Fibroblast of lung (primary cell): ENCODE results near the gene EPB41L5. TPM values are rescaled to one million over a fixed set of nuclear protein-coding genes. Genes with fewer than 3 reads are reported as not detected.

ENCODE experiments used
- DNase-seq, 2 donors: peaks; one replicate each; pipeline versions ENCODE4 v3.0.0 to v3.0.0-alpha.2; 2010; ENCODE audit warnings: low read depth in 2 of 2
- H2AFZ ChIP-seq: 2 replicates; pipeline ENCODE4 v1.5.1; 2012; ENCODE audit warnings: low read length, control low read depth, inconsistent platforms
- H3K27ac ChIP-seq: 2 replicates; pipeline ENCODE4 v1.5.1; 2011; ENCODE audit warnings: low read length, control low read depth; ENCODE audit not compliant: insufficient read depth
- H3K27me3 ChIP-seq: 2 replicates; pipeline ENCODE4 v1.5.1; 2011; ENCODE audit warnings: mild to moderate bottlenecking, low read length; ENCODE audit not compliant: control insufficient read depth, insufficient read depth
- H3K36me3 ChIP-seq: 2 replicates; pipeline ENCODE4 v1.5.1; 2011; ENCODE audit warnings: low read length; ENCODE audit not compliant: control insufficient read depth, insufficient read depth
- H3K4me1 ChIP-seq: 2 replicates; pipeline ENCODE4 v1.5.1; 2011; ENCODE audit warnings: low read length; ENCODE audit not compliant: control insufficient read depth, insufficient read depth; ENCODE audit errors: extremely low read depth
- H3K4me2 ChIP-seq: 2 replicates; pipeline ENCODE4 v1.5.1; 2011; ENCODE audit warnings: low read length, control low read depth; ENCODE audit not compliant: insufficient read depth; ENCODE audit errors: extremely low read depth
- H3K4me3 ChIP-seq, 4 experiments: fragments of 200-600 bp in 1 of 4; sonication (generic) in 1 of 4; replicated peaks in 1 of 4; 2 replicates each; pipeline ENCODE4 v1.5.1; 2011 to 2016; ENCODE audit warnings: low read length in 4 of 4, low read depth in 3 of 4, mild to moderate bottlenecking in 3 of 4, control low read depth in 2 of 4, inconsistent platforms in 1 of 4, mixed read lengths in 1 of 4; ENCODE audit not compliant: insufficient read depth in 1 of 4; ENCODE audit errors: control extremely low read depth in 1 of 4
- H3K79me2 ChIP-seq: 2 replicates; pipeline ENCODE4 v1.5.1; 2012; ENCODE audit warnings: mild to moderate bottlenecking, low read length, inconsistent platforms; ENCODE audit not compliant: control insufficient read depth, insufficient read depth
- H3K9ac ChIP-seq: 2 replicates; pipeline ENCODE4 v1.5.1; 2011; ENCODE audit warnings: mild to moderate bottlenecking, low read length, control low read depth; ENCODE audit not compliant: insufficient read depth
- H3K9me3 ChIP-seq: 2 replicates; pipeline ENCODE4 v1.5.1; 2012; ENCODE audit warnings: low read depth, low read length; ENCODE audit not compliant: control insufficient read depth, insufficient read depth
- H4K20me1 ChIP-seq: 2 replicates; pipeline ENCODE4 v1.5.1; 2011; ENCODE audit warnings: low read length; ENCODE audit not compliant: control insufficient read depth, insufficient read depth; ENCODE audit errors: extremely low read depth
- EZH2 ChIP-seq: IDR thresholded peaks from 2 replicates; pipeline ENCODE4 v1.5.1; 2012; ENCODE audit warnings: low read length, control low read depth, mild to moderate bottlenecking; ENCODE audit errors: missing control alignments
- polyA plus RNA-seq, 2 donors: library from polyadenylated mRNA; depleted of rRNA in 1 of 2; stranded (reverse) in 1 of 2; unstranded in 1 of 2; fragments of >200 nt; gene quantifications; 2 replicates each; pipeline ENCODE4 v1.2.1, GENCODE V29; 2011 to 2012; ENCODE audit warnings: missing spikeins in 1 of 2
- total RNA-seq: library from RNA; depleted of rRNA; stranded (reverse); fragments of >200 nt; gene quantifications from 2 replicates; pipeline ENCODE4 v1.2.1, GENCODE V29; 2014
- TF ChIP-seq, protein P1 (sequence below), 2 donors: IDR thresholded peaks in 1 of 2; conservative IDR thresholded peaks in 1 of 2; 1 replicate in 1 of 2; 2 replicates in 1 of 2; pipeline ENCODE4 v1.5.1; 2011 to 2012; ENCODE audit warnings: low read length in 2 of 2, control low read depth in 1 of 2, inconsistent platforms in 1 of 2, low read depth in 1 of 2, mild to moderate bottlenecking in 1 of 2

Gene EPB41L5
- total and polyA plus RNA-seq, 2 donors (not counting 1 experiment from before 2014, with no cell fraction given), result 10.6 to 16.2 TPM

GRCh38 chr2:120148229-120148628 is 135.4 kb downstream of the EPB41L5 start:
- no peaks in the 10 kb centered on the region for H3K4me1 ChIP-seq
- H3K9me3 ChIP-seq, result no peaks in the 10 kb centered on the region
- H2AFZ ChIP-seq, result no peak overlapping the region
- H3K36me3 ChIP-seq, result no peaks in the 10 kb centered on the region
- no peaks in the 10 kb centered on the region for H3K27me3 ChIP-seq
- no peak for DNase-seq
- no peak overlapping the region for H3K4me3 ChIP-seq
- no peak overlapping the region for H3K27ac ChIP-seq
- H3K79me2 ChIP-seq, result no peaks in the 10 kb centered on the region
- H4K20me1 ChIP-seq, result no peaks in the 10 kb centered on the region
- no peak for TF ChIP-seq EZH2
- TF ChIP-seq, protein P1, sequence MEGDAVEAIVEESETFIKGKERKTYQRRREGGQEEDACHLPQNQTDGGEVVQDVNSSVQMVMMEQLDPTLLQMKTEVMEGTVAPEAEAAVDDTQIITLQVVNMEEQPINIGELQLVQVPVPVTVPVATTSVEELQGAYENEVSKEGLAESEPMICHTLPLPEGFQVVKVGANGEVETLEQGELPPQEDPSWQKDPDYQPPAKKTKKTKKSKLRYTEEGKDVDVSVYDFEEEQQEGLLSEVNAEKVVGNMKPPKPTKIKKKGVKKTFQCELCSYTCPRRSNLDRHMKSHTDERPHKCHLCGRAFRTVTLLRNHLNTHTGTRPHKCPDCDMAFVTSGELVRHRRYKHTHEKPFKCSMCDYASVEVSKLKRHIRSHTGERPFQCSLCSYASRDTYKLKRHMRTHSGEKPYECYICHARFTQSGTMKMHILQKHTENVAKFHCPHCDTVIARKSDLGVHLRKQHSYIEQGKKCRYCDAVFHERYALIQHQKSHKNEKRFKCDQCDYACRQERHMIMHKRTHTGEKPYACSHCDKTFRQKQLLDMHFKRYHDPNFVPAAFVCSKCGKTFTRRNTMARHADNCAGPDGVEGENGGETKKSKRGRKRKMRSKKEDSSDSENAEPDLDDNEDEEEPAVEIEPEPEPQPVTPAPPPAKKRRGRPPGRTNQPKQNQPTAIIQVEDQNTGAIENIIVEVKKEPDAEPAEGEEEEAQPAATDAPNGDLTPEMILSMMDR (conservative IDR thresholded peaks at IDR 0.05 in 1 of 2, IDR thresholded peaks at IDR 0.05 in 1 of 2; ENCODE audit: low read depth in 1 of 2, low read length in 2 of 2), result no peak
- no peak overlapping the region for H3K9ac ChIP-seq
- H3K4me2 ChIP-seq, result no peak overlapping the region

DNA sequence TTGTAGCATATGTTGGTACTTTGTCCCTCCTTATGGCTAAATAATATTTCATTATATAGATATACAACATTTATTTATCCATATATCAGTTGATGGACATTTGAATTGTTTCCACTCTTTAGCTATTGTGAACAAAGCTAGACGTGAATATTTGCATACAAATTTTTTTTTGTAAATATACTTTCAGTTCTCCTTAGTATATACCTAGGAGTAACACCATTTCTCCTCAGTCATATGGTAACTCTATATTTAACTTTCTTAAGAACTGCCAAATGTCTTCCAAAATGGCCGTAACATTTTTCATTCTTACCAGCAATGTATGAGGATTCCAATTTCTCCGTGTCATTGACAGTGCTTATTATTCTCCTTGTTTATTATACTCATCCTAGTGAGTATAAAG is 135.8 kb downstream of the EPB41L5 start:
- H3K4me2 ChIP-seq, result no peak overlapping the region
- H4K20me1 ChIP-seq, result no peaks in the 10 kb centered on the region
- no peaks in the 10 kb centered on the region for H3K27me3 ChIP-seq
- no peak overlapping the region for H3K27ac ChIP-seq
- no peak for DNase-seq
- no peak overlapping the region for H3K9ac ChIP-seq
- TF ChIP-seq, protein P1 (conservative IDR thresholded peaks at IDR 0.05 in 1 of 2, IDR thresholded peaks at IDR 0.05 in 1 of 2; ENCODE audit: low read depth in 1 of 2, low read length in 2 of 2), result no peak
- TF ChIP-seq EZH2, result no peak
- no peak overlapping the region for H3K4me3 ChIP-seq
- H3K4me1 ChIP-seq, result no peaks in the 10 kb centered on the region
- no peaks in the 10 kb centered on the region for H3K79me2 ChIP-seq
- H3K9me3 ChIP-seq, result no peaks in the 10 kb centered on the region
- no peak overlapping the region for H2AFZ ChIP-seq
- no peaks in the 10 kb centered on the region for H3K36me3 ChIP-seq

- H3K36me3 ChIP-seq, result no peaks in the 10 kb centered on the region
- no peak overlapping the region for H3K4me2 ChIP-seq
- H3K9ac ChIP-seq, result no peak overlapping the region
- H3K27me3 ChIP-seq, result no peaks in the 10 kb centered on the region
- TF ChIP-seq, protein P1 (conservative IDR thresholded peaks at IDR 0.05 in 1 of 2, IDR thresholded peaks at IDR 0.05 in 1 of 2; ENCODE audit: low read depth in 1 of 2, low read length in 2 of 2), result no peak
- TF ChIP-seq EZH2, result no peak
- no peak overlapping the region for H3K4me3 ChIP-seq
- no peak overlapping the region for H2AFZ ChIP-seq
- no peaks in the 10 kb centered on the region for H3K9me3 ChIP-seq
- H3K79me2 ChIP-seq, result no peaks in the 10 kb centered on the region
- H3K4me1 ChIP-seq, result no peaks in the 10 kb centered on the region
- H3K27ac ChIP-seq, result no peak overlapping the region
- H4K20me1 ChIP-seq, result no peaks in the 10 kb centered on the region
- DNase-seq, result no peak
These were observed 136.5 kb downstream of the EPB41L5 start for GRCh38 chr2:120149406-120149805.
